OCI-LY1 (cell line): ENCODE measurements around the gene PPM1D.

Experiments
- EZH2 ChIP-seq: fragments of 200-600 bp; sonication (generic), shearing (Covaris generic); IDR thresholded peaks from 2 replicates; pipeline ENCODE4 v1.8.0; 2017; ENCODE audit warnings: borderline replicate concordance, mixed run types, mild to moderate bottlenecking, antibody characterized with exemption, low read length, moderate library complexity, mixed read lengths
- TF ChIP-seq, protein P1 (sequence below): fragments of 200-600 bp; sonication (generic), shearing (Covaris generic); IDR thresholded peaks from 2 replicates; pipeline ENCODE4 v1.5.1; 2017; ENCODE audit warnings: mild to moderate bottlenecking, antibody characterized with exemption, low read length, moderate library complexity, mixed read lengths

DNA sequence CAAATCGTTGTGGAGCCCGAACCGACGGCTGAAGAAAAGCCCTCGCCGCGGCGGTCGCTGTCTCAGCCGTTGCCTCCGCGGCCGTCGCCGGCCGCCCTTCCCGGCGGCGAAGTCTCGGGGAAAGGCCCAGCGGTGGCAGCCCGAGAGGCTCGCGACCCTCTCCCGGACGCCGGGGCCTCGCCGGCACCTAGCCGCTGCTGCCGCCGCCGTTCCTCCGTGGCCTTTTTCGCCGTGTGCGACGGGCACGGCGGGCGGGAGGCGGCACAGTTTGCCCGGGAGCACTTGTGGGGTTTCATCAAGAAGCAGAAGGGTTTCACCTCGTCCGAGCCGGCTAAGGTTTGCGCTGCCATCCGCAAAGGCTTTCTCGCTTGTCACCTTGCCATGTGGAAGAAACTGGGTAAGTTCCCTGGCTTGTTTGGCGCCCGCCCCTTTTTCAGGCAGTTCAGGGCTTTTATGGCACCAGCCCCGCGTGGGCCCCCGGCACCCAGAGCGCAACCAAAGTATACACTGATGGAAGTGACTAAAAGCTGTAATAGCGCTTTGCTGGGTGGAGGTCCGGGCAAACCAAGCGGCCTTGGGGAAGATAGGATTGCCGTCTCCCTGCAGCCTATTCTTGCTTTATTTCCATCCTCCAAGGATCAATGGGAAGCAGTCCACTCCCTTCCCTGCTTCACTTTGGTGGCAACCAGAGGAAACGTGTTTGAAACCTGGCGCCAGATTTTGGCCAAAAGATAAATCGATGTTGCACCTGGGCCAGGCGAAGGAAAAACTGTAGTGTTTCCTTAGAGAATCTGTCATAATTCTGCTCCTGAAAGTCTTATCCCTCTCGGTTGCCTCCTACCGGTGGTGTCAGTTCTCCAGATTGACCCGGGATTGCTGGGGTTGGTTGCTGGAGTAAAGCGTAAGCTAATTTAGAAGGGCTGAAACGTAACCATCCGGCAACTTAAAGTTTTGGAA lies 775 bp downstream of the PPM1D start:
- TF ChIP-seq, protein P1, sequence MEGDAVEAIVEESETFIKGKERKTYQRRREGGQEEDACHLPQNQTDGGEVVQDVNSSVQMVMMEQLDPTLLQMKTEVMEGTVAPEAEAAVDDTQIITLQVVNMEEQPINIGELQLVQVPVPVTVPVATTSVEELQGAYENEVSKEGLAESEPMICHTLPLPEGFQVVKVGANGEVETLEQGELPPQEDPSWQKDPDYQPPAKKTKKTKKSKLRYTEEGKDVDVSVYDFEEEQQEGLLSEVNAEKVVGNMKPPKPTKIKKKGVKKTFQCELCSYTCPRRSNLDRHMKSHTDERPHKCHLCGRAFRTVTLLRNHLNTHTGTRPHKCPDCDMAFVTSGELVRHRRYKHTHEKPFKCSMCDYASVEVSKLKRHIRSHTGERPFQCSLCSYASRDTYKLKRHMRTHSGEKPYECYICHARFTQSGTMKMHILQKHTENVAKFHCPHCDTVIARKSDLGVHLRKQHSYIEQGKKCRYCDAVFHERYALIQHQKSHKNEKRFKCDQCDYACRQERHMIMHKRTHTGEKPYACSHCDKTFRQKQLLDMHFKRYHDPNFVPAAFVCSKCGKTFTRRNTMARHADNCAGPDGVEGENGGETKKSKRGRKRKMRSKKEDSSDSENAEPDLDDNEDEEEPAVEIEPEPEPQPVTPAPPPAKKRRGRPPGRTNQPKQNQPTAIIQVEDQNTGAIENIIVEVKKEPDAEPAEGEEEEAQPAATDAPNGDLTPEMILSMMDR, result peak; percentile 71
- TF ChIP-seq EZH2, result no peak
